GM12891 (cell line): Measurements from ENCODE around the gene VSIG10L2.

ENCODE experiments used
- DNase-seq: peaks from one replicate; pipeline ENCODE4 v3.0.0; 2011; ENCODE audit warnings: low spot score; ENCODE audit not compliant: insufficient read length
- FAIRE-seq: peaks from 2 replicates; lab custom pipeline; 2011; peaks lifted over from hg19 to GRCh38; lab: Jason Lieb, UNC
- PAX5 ChIP-seq: IDR thresholded peaks from 2 replicates; pipeline ENCODE4 v1.6.1; 2011; ENCODE audit warnings: low read length, moderate library complexity, mild to moderate bottlenecking; ENCODE audit not compliant: insufficient read depth, severe bottlenecking
- POLR2A ChIP-seq: IDR thresholded peaks from 2 replicates; pipeline ENCODE4 v1.6.1; 2011; ENCODE audit warnings: low read depth, low read length, control low read depth
- POLR2AphosphoS5 ChIP-seq: IDR thresholded peaks from 2 replicates; pipeline ENCODE4 v1.6.1; 2011; ENCODE audit warnings: low read depth, low read length, control low read depth
- POU2F2 ChIP-seq: IDR thresholded peaks from 2 replicates; pipeline ENCODE4 v1.6.1; 2011; ENCODE audit warnings: low read depth, mild to moderate bottlenecking, control low read depth, low read length, moderate library complexity
- SPI1 ChIP-seq: IDR thresholded peaks from 2 replicates; pipeline ENCODE4 v1.6.1; 2011; ENCODE audit warnings: low read depth, low read length, control low read depth
- TAF1 ChIP-seq: IDR thresholded peaks from 2 replicates; pipeline ENCODE4 v1.6.1; 2011; ENCODE audit warnings: low read depth, low read length, control low read depth

Gene VSIG10L2

GRCh38 chr11:125945011-125945796, 640 bp upstream of the VSIG10L2 start:
- TF ChIP-seq TAF1, result no peak
- no peak for TF ChIP-seq POLR2A
- no peak for TF ChIP-seq POU2F2
- no peak for TF ChIP-seq POLR2AphosphoS5
- TF ChIP-seq PAX5, result no peak
- no peak for TF ChIP-seq SPI1
- DNase-seq (no peak), FAIRE-seq (no peak)

- FAIRE-seq, result no peak
- no peak for DNase-seq
- TF ChIP-seq POU2F2 (no peak), PAX5 (no peak), TAF1 (no peak), SPI1 (no peak), POLR2A (no peak), POLR2AphosphoS5 (no peak)
Observed at GRCh38 chr11:125946712-125947418, 1.0 kb downstream of the VSIG10L2 start.

GRCh38 chr11:125947419-125948277, 1.8 kb downstream of the VSIG10L2 start:
- DNase-seq (no peak), FAIRE-seq (no peak)
- TF ChIP-seq POLR2AphosphoS5 (no peak), TAF1 (no peak), POU2F2 (no peak), POLR2A (no peak), PAX5 (no peak), SPI1 (no peak)

- no peak for FAIRE-seq
- TF ChIP-seq PAX5, result no peak
- TF ChIP-seq POLR2A, result no peak
- TF ChIP-seq SPI1, result no peak
- TF ChIP-seq POU2F2, result no peak
- TF ChIP-seq POLR2AphosphoS5, result no peak
- no peak for TF ChIP-seq TAF1
- no peak for DNase-seq
Observed at GRCh38 chr11:125948278-125949051, 2.6 kb downstream of the VSIG10L2 start.

- FAIRE-seq (no peak), DNase-seq (no peak)
- TF ChIP-seq TAF1 (no peak), SPI1 (no peak), POU2F2 (no peak), POLR2AphosphoS5 (no peak), PAX5 (no peak), POLR2A (no peak)
Observed at GRCh38 chr11:125949271-125950177, 3.7 kb downstream of the VSIG10L2 start.

- FAIRE-seq (no peak), DNase-seq (no peak)
- TF ChIP-seq PAX5 (no peak), POLR2AphosphoS5 (no peak)
Observed at GRCh38 chr11:125950178-125950490, 4.3 kb downstream of the VSIG10L2 start.

- TF ChIP-seq TAF1 (no peak), PAX5 (no peak)
- no peak for DNase-seq
- FAIRE-seq, result no peak
Observed at GRCh38 chr11:125950696-125951651, 5.1 kb downstream of the VSIG10L2 start.

- FAIRE-seq (no peak), DNase-seq (no peak)
- TF ChIP-seq PAX5, result no peak
- no peak for TF ChIP-seq POU2F2
- no peak for TF ChIP-seq SPI1
- no peak for TF ChIP-seq TAF1
- TF ChIP-seq POLR2A, result no peak
- no peak for TF ChIP-seq POLR2AphosphoS5
Observed at GRCh38 chr11:125951731-125952130, 5.9 kb downstream of the VSIG10L2 start.
